ENCODE results near the gene RFC3.
"Not testable (repeated sequence)": the region's sequence is repeated elsewhere in the genome, so short reads cannot be mapped to it uniquely, and the experiment has no call there.

RFC3 gene

DNA sequence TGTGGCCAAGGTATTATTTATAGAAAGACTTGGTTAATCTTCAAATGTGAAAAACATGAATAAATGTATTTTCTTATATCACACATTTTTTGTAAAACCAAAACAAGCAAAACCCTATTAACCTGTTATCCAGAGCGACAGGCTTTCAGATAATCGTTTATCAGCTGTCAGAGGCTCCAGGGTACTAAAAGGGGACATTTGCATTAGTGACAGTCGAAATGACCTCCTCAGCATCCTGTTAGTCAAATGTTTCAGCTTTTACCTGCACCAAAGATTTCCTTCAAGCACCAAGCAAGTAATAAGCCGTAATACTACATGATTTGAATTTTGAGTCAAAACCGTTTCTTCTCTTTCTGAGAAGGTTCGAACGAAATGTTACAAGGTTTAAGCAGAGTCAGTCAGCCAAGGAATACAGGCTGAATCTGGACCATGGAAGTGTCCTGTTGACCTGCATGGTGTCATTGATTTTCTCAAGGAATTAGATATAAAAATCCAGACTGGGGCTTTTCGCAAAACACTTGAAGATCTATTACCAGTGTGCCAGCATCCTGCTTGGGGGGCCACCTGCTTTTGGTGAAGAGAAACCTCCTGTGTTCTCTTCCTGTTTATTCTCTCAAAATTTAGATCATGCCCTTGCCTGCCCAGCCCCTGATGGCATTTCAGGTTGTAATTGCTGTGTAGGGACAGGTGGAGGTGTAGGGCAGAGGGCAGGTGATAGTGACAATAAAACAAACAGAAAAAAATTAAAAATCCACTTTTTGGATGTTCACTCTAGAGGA lies 11.3 kb upstream of the RFC3 start:
- no peak for DNase-seq (ENCODE audit: low read depth in 2 of 2)

DNA sequence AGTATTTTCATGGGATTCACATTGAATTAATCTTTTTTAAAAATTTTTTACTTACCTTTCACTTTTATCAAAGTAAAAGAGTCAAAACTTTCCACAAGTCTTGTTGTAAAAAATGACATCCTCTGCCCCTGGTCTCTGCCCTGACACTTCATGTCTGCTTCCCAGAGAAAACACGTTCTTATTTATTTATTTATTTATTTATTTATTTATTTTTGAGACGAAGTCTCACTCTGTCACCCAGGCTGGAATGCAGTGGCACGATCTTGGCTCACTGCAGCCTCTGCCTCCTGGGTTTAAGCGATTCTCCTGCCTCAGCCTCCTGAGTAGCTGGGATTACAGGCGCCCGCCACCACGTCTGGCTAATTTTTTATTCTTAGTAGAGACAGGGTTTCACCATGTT lies 5.1 kb upstream of the RFC3 start:
- DNase-seq (ENCODE audit: low read depth in 2 of 2): not testable (repeated sequence)

DNA sequence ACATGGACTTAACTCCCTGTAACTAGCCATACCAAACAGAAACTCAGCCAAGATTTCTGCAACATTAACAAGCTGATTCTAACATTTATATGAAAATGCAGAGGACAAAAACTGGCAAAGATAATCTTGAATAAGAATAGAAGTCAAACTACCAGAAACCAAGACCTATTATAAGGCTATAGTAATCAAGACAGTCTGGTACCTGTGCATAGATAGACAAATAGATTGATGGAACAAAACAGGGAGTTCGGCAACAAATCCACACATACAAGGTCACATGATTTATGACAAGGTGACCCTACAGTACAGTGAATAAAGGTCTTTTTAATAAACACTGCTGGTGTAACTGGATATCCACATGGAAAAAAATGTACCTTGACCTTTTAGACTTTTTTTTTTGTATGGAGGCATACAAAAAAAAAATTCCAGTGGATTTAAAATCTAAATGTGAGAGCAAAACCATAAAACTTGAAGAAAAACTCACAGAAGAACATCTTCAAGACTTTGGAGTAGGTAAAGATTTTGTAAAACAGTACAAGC lies 2.9 kb upstream of the RFC3 start:
- DNase-seq (ENCODE audit: low read depth in 2 of 2): no peak

DNA sequence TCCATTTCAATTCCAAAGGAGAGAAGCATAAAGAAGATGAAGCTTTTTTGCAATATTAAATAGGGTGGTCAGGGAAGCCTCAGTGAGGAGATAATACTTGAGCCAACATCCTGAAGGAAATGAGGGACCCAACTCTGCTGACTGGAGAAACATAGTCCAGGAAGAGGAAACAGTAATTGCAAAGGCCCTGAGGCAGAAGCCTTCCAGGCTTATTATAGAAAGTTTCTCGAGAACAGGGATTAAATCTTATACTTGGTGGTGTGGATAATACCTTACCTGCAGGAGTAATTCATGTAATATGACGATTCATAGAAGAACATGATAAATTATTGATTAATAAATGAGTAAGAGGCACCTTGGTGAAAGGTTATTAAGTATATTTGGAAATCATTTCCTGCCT lies 1.0 kb upstream of the RFC3 start:
- no peak for DNase-seq (ENCODE audit: low read depth in 2 of 2)

DNA sequence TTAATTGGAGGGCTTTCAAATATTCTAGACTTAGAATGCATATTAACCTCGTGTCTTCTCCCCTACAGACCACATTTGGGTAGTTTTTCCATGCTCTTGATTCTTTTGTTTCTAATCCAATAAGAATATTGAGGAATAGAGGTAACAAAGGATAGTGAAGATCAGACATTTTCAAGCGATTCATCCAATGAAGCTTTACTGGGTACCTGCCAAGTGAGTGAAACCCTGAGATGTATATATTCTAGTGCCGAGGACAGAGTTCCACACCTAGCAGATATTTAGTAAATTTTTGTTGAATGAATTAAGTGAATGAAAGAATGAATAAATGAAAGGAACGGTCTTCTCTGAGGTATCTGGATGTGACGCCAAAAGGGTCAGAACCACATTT lies 442 bp upstream of the RFC3 start:
- no peak for DNase-seq (ENCODE audit: low read depth in 2 of 2)

DNA sequence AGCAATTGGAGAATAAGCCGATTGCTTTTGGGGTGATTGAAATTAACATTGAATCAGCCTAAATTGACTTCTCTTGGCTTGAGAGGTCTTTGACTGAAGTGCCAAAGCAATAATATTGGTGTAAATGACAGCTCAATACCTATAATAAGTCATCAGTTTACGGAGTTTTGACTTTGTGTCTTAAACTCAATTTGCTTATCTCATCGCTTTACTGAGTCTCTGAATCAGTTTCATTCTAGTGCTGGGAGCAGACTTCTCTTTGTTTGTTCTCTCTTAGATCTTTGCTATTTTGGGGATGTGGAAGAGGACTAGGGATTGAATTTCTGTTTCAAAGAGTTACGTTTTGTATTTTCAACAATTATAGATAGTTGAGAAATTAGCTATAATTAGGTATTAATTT lies 7.1 kb downstream of the RFC3 start:
- no peak for DNase-seq (ENCODE audit: low read depth in 2 of 2)

DNA sequence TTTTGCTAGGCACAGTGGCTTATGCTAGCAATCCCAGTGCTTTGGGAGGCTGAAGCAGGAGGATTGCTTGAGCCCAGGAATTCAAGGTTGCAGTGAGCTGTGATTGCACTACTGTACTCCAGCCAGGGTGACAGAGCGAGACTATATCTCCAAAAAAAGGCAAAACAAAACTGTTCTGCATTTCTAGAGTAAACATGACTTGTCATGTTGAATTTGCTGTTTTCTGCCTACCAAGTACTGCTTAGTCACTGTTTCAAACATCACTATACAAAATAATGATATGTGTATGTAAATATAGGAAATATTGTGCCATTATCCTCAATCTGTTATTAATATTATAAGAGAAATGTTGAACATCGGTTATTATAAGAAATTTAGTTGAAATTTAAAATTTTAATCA lies 9.2 kb downstream of the RFC3 start:
- DNase-seq (ENCODE audit: low read depth in 2 of 2): no peak

DNA sequence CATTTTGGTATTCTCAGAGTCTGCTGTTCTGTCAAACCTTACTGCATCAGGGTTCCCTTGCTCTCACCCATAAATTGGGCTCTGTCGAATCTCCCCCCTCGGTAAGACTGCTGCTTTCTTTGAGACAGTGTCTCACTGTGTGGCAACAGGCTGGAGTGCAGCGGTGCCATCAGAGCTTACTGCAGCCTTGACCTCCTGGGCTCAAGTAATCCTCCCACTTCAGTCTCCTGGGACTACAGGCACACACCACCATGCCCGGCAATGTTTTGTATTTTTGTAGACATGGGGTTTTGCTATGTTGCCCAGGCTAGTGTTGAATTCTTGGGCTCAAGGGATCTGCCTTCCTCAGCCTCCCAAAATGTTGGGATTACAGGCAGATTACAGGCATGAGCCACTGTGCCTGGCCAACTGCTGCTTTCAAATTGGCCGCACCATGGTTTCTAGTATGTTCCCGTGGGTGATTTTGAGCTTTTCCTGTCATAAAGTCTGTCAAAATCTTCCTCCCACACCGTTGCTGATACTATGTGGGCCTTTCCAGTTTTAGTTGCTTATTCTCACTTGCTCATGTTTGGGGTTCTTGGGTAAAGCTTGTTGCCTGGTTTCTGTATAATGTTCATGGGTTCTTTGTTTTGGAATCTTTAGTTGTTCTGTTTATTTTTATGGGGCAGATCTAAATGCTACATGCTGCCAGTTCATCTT lies 10.6 kb downstream of the RFC3 start:
- DNase-seq (ENCODE audit: low read depth in 2 of 2): no peak

DNA sequence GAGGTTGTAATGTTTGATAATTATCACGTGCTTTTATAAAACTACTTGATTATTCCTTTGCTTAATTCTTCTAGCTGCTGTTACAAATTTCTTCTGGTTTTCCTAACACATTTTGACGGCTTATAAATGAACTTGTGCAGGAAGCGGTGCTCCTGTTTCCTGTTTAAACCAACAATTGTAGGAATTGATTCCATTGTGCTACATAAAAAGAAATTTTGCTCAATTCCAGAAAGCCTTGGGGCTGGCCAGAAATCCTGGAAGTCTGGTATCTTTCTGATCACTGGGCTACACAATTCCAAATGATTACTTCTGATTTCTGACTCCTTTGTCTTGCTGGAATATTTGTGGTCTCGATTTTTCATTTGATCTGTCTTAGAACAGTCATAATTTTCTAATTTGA lies 14.9 kb downstream of the RFC3 start:
- DNase-seq (ENCODE audit: low read depth in 2 of 2): no peak

DNA sequence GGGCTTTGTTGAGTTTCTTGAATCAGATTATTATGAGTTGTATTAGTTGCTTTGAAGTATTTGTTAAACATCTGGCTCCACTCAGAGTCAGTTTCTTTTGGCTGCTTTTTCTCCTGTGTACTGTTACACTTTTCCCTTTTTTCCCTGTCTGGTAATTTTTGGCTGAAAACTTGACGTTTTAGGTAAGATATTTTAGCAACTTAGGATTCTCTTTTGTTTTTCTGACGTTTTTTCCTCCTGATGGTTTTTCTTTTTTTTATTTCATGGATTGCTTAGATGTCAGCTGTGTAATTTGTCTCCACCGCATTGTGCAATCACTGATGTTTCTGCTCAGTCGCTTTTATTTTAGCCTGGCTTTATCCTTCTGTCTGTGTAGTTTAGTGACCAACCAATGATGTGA lies 20.7 kb downstream of the RFC3 start:
- no peak for DNase-seq (ENCODE audit: low read depth in 2 of 2)

DNA sequence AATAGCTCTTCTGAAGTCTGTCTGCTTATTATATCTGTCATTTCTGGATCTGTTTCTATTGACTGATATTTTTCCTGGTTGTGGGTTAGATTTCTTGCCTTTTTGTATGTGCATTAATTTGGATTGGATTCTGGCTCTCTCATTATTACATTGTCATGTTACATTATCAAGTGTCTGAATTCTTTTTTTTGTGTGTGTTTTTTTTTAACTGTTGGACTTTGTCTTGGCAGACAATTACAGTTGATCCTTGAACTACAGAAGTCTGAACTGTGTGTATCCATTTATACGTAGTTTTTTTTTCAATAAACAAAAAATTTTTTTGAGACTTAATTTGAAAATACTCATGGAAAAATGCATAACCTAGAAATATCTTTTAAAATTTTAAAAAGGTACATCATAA lies 22.5 kb downstream of the RFC3 start:
- no peak for DNase-seq (ENCODE audit: low read depth in 2 of 2)

DNA sequence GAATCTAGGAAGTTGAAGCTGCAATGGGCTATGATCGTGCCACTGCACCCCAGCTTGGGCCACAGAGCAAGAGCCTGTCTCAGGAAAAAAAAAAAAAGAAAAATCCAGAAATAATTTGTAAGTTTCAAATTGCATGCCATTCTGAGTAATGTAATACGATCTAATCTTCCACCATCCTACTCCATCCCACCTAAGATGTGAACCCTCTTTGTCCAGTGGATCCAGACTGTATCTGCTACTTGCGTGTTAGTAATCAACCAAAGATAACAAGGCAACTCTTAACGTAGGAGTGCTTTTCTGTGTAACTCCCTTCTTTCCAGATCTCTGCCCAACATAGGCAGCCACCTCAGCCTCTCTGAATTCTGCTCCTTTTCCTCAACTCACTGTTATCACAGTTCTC lies 24.3 kb downstream of the RFC3 start:
- no peak for DNase-seq (ENCODE audit: low read depth in 2 of 2)

DNA sequence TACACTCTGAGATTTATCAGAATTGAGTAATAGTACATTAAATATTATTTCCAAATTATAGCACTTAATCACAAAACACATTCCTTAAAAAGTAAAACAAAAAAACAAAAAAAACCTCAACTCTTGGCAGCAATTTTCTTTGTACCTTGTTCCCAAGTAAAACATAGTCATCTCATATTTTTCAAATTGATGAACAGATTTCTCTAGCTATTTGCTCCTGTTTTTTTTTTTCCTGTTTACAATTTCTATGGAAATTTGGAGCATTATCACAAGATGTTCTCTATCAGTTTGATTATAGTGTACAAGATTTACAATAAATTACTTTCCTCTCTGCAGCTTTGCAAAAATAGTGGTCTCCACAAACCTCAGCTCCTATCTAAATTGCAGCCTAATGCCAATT lies 25.0 kb downstream of the RFC3 start:
- DNase-seq (ENCODE audit: low read depth in 2 of 2): no peak

DNA sequence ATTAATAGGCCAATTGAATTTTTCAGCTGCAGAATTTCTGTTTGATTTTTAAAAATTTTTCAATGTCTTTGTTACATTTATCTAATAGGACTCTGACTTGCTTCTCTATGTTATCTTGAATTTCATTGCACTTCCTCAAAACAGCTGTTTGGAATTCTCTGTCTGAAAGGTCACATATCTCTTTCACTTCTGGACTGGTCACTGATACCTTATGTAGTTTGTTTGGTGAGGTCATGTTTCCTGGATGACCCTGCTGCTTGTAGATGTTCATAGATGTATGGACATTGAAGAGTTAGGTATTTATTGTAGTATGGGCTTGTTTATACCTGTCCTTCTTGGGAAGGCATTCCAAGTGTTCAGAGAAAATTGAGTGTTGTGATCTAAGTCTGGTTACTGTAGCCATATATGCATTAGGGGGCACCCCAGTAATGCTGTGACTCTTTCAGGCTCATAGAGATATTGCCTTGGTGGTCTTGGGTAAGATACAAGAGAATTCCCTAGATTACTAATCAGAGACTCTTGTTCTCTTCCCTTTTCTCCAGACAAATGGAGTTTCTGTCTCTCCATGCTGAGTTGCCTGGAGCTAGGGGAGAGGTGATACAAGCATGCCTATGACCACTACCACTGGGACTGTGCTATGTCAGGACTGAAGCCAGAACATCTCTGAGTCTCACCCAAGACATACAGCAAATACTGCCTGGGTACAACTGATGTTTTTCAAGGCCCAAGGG lies 27.8 kb downstream of the RFC3 start:
- no peak for DNase-seq (ENCODE audit: low read depth in 2 of 2)

DNA sequence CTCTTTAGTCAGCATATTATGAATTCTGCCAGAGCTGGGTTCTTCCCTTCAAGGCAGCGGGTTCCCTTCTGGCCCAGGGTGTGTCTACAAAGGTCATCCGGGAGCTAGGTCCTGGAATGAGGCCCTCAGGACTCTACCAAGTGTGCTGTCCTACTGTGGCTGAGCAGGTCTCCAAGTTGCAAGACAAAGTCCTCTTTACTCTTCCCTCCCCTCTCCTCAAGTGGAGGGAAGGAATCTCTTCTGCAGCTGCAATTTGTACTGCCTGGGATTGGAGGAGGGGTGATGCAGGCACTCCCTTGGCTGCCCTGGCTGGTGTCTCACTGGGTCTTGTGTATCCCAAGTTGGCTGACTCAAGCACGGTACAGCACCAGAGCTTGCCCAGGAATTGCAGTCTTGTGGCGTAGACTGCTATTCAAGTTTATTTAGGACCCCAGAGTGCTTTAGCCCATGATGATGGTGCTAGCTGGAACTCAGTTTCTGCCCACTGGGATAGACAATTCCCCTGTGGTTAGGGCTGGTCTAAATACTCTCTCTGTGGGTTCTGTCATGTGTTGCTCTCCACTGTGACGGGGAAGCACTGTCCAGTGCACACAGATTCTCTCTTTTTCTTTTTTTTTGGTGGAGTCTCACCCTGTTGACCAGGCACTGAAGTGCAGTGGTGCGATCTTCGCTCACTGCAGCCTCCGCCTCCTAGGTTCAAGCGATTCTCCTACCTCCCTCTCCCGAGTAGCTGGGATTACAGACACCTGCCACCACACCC lies 28.5 kb downstream of the RFC3 start:
- DNase-seq (ENCODE audit: low read depth in 2 of 2): no peak

DNA sequence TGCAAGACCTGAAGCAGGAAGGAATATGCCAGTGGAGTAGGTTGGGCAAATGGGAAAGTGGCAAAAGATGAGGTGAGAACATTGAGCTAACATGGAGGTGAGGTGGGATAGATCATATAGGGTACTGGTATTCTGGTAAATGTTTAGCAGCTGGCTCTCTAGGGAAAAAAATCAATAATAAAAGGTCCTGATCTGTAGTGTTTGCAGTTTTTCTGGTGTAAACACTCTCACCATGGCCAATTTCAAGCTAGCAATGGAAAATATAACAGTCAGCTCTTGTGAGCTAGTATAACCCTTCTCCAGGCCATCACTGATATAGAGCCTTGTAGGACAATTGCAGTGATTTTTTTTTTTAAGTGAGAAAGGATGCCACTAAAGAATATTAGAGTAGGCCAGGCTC lies 31.3 kb downstream of the RFC3 start:
- no peak for DNase-seq (ENCODE audit: low read depth in 2 of 2)

DNA sequence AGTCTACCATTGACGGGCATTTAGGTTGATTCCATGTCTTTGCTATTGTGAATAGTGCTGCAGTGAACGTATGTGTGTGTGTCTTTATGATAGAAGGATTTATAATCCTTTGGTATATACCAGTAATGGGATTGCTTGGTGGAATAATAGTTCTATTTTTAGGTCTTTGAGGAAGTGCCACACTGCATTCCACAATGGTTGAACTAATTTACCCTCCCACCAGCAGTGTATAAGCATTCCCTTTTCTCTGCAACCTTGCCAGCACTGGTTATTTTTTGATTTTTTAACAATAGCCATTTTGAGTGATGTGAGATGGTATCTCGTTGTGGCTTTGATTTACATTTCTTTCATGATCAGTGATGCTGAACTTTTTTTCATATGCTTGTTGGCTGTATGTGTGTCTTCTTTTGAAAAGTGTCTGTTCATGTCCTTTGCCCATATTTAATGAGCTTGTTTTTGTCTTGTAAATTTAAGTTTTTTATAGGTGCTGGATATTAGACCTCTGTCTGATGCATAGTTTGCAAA lies 37.5 kb downstream of the RFC3 start:
- no peak for DNase-seq (ENCODE audit: low read depth in 2 of 2)

DNA sequence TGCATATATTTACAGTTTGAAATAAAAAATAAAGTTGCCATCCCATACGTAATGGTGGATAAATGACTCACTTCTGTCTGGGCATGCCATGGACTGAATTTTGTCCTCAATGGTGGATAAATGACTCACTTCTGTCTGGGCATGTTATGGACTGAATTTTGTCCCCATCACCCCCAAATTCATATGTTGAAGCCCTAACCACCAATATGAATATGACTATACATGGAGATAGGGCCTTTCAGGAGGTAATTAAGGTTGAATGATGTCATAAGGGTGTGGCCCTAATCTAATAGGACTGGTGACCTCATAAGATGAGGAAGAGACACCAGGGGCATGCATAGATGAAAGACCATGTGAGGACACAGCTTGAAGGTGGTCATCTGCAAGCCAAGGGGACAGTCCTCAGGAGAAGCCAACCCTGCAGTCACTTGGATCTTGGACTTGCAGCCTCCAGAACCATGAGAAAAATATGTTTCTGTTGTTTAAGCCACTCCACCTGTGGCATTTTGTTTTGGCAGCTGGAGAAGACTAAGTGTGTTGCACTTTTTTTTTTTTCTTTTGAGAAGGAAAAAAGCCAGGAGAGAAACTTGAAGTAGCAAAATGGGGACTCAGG lies 41.8 kb downstream of the RFC3 start:
- DNase-seq (ENCODE audit: low read depth in 2 of 2): no peak

DNA sequence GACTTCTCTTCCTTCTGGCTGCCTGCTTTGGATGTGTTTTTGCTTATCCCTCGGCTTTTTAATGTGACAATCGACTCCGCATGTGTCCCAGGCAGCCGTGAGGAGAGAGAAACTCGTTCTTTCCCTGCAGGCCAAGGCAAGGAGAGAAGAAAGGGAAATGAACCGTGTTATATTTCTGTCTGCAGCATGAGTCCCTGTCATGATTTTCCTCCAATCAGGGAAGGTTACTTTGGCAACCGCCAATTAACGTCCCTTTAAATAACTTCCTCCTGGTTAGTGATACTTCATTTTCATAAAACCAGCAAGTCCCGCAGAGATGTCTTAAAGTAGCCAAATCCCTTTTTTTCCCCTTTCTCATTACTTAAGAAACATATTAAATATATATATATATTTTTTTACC lies 42.6 kb downstream of the RFC3 start:
- no peak for DNase-seq (ENCODE audit: low read depth in 2 of 2)

DNA sequence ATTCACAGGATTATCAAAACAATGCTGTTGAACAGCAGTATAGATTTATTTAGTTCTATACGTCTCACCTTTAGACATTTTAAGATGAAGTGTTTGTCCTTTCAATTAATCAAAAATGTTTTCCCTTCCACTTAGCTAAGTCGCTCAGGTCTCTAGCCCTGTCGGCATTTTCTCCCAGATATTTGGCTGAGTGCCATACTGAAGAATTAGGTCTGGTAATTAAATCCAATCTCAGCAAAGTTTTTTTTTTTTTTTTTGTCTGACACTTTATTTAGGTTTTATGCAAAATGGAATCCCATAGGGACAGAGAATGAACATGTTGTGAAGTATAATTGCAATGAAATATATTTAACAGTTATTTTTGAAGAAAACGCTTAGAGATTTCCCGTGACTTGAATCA lies 44.1 kb downstream of the RFC3 start:
- DNase-seq (ENCODE audit: low read depth in 2 of 2): no peak

DNA sequence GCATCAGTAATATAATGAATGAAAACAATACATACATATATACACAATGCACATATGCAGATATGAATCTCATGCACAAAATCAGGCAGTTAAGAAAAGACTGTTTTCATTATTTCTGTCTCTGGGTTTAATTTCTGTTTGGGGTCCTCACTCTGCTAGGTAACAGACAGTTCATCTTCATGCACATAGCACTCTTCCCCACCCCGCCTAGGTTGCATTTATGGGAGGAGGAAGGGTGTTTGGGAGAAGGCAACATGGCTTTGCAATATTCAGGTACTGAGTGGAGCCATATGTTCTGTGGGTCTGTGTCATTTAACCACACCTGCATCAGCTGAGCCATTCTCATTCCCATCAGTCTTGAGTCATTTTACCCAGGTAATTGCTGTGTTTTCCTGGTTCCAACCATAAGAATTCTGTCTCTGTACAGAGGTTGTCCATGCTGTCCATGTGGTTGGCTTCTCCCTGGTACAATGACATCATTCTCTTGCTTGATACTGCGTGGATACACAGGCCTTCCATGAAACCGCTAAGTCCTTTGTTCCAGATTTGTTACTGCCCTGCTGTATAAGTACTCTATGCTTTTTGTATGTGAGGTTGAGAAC lies 45.3 kb downstream of the RFC3 start:
- DNase-seq (ENCODE audit: low read depth in 2 of 2): no peak
